A673 (cell line): ENCODE results near the gene TMEM266. TPM values are rescaled to one million over a fixed set of nuclear protein-coding genes. Genes with fewer than 3 reads are reported as not detected.

Source experiments
- BruUV-seq: library from RNA; stranded (reverse); fragments of 400-500 nt; replicated peaks from 2 replicates; lab custom pipeline; 2021; lab: Mats Ljungman, UMichigan
- CTCF ChIA-PET: fragments of 300-600 bp; sonication (Branson Sonifier 250); formaldehyde crosslinking; loops from one replicate; lab custom pipeline; 2022; ENCODE audit warnings: antibody characterized with exemption; lab: Charles Lee
- POLR2A ChIA-PET: fragments of 300-600 bp; sonication (Branson Sonifier 250); formaldehyde crosslinking; loops from one replicate; lab custom pipeline; 2022; ENCODE audit warnings: antibody characterized with exemption; ENCODE audit not compliant: low non-redundant PET; lab: Charles Lee
- DNase-seq: peaks from one replicate; pipeline ENCODE4 v3.0.0-alpha.2; 2015; ENCODE audit warnings: low spot score
- H3K27ac ChIP-seq: fragments of 200-600 bp; sonication (generic); 2 replicates; pipeline ENCODE4 v1.5.1; 2016; ENCODE audit warnings: mixed run types, low read depth, mild to moderate bottlenecking, mixed read lengths, antibody characterized with exemption, low read length; ENCODE audit not compliant: poor library complexity, severe bottlenecking
- H3K27me3 ChIP-seq: fragments of 200-600 bp; sonication (generic); replicated peaks from 2 replicates; pipeline ENCODE4 v1.6.1; 2017; ENCODE audit warnings: mixed run types, low read depth, mild to moderate bottlenecking, mixed read lengths, antibody characterized with exemption, low read length; ENCODE audit not compliant: insufficient read depth, poor library complexity
- H3K36me3 ChIP-seq: fragments of 200-600 bp; sonication (generic); 2 replicates; pipeline ENCODE4 v1.6.1; 2016; ENCODE audit warnings: mixed run types, mild to moderate bottlenecking, mixed read lengths, antibody characterized with exemption, low read length; ENCODE audit not compliant: insufficient read depth, poor library complexity, severe bottlenecking
- H3K4me1 ChIP-seq: fragments of 200-600 bp; sonication (generic); 2 replicates; pipeline ENCODE4 v1.6.1; 2017; ENCODE audit warnings: mixed run types, mild to moderate bottlenecking, mixed read lengths, antibody characterized with exemption, low read length; ENCODE audit not compliant: insufficient read depth, poor library complexity, severe bottlenecking
- H3K4me3 ChIP-seq: fragments of 200-600 bp; sonication (generic); 2 replicates; pipeline ENCODE4 v1.5.1; 2016; ENCODE audit warnings: low read depth, mixed run types, mild to moderate bottlenecking, mixed read lengths, low read length; ENCODE audit not compliant: poor library complexity, severe bottlenecking
- H3K9me3 ChIP-seq: fragments of 200-600 bp; sonication (generic); 2 replicates; pipeline ENCODE4 v1.6.1; 2016; ENCODE audit warnings: mixed run types, low read depth, mild to moderate bottlenecking, mixed read lengths, antibody characterized with exemption, low read length; ENCODE audit not compliant: poor library complexity, severe bottlenecking
- EZH2 ChIP-seq: fragments of 200-600 bp; sonication (generic); IDR thresholded peaks from 2 replicates; pipeline ENCODE4 v1.6.1; 2017; ENCODE audit warnings: borderline replicate concordance, low read depth, mild to moderate bottlenecking, mixed read lengths, antibody characterized with exemption, low read length; ENCODE audit not compliant: poor library complexity, severe bottlenecking
- intact Hi-C: fragments of 100-400 bp; cut with micrococcal nuclease; formaldehyde crosslinking; loops from one replicate; pipeline ENCODE4 v1.10.0; 2022; ENCODE audit not compliant: unreplicated experiment
- total RNA-seq: library from RNA; stranded (reverse); gene quantifications from 2 replicates; pipeline ENCODE4 v1.2.3, GENCODE V29; 2021
- TF ChIP-seq, protein P1 (sequence below): fragments of 300-800, 200-600 bp; sonication (generic); conservative IDR thresholded peaks from 2 replicates; pipeline ENCODE4 v1.5.1; 2017; ENCODE audit warnings: low read depth, mild to moderate bottlenecking, antibody characterized with exemption, low read length, moderate library complexity, mixed read lengths

TMEM266 gene
- total RNA-seq, 1 experiment from 2014 or later, result not detected

GRCh38 chr15:76233921-76234320 lies 174.1 kb downstream of the TMEM266 start:
- TF ChIP-seq EZH2, result no peak
- TF ChIP-seq, protein P1, sequence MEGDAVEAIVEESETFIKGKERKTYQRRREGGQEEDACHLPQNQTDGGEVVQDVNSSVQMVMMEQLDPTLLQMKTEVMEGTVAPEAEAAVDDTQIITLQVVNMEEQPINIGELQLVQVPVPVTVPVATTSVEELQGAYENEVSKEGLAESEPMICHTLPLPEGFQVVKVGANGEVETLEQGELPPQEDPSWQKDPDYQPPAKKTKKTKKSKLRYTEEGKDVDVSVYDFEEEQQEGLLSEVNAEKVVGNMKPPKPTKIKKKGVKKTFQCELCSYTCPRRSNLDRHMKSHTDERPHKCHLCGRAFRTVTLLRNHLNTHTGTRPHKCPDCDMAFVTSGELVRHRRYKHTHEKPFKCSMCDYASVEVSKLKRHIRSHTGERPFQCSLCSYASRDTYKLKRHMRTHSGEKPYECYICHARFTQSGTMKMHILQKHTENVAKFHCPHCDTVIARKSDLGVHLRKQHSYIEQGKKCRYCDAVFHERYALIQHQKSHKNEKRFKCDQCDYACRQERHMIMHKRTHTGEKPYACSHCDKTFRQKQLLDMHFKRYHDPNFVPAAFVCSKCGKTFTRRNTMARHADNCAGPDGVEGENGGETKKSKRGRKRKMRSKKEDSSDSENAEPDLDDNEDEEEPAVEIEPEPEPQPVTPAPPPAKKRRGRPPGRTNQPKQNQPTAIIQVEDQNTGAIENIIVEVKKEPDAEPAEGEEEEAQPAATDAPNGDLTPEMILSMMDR, result no peak
- H3K9me3 ChIP-seq, result no peaks in the 10 kb centered on the region
- no peak overlapping the region for H3K4me3 ChIP-seq
- ChIA-PET POLR2A (no interaction called here), CTCF (no interaction called here)
- no peak for DNase-seq
- H3K36me3 ChIP-seq, result no peaks in the 10 kb centered on the region
- no peaks in the 10 kb centered on the region for H3K27me3 ChIP-seq
- H3K4me1 ChIP-seq, result peaks cover 4% of the 10 kb centered on the region
- BruUV-seq, result no TSS peak
- intact Hi-C loops, result no loop called here
- no peak overlapping the region for H3K27ac ChIP-seq

DNA sequence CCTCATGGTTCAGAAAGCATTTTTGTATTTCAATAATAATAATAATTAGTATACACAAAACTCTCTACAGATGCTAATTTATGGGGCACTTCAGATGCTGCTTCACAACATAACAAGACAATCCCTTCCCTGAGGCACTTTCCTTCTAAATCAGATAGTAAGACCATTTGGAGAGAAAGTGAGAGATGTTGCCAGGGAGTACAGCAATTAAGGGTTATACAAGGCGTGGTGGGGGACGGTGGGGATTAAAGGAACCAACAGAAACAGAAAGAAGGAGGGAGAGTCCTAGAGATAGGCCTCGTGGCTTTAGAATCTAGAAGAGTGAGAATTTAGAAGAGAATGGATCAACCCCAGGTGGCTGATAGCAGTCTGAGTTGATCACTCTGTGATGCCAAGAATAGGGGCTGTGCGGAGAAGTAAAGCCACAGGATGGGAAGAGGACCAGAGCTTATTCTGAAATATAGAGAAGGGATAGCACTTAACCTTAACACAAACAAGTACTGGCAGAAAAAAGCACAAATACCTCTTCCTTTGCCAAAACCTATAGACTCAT lies 174.6 kb downstream of the TMEM266 start:
- Histone ChIP-seq H3K27ac (no peak overlapping the region), H3K4me3 (no peak overlapping the region), H3K4me1 (peaks cover 6% of the 10 kb centered on the region), H3K36me3 (no peaks in the 10 kb centered on the region), H3K27me3 (no peaks in the 10 kb centered on the region), H3K9me3 (no peaks in the 10 kb centered on the region)
- TF ChIP-seq, protein P1, result no peak
- no peak for TF ChIP-seq EZH2
- no TSS peak for BruUV-seq
- ChIA-PET POLR2A (no interaction called here), CTCF (interaction anchor here (1.8 kb wide), 1 partner anchor 96 kb away, joined by 8 read pairs; no protein-coding TSS in a partner anchor)
- intact Hi-C loops, result no loop called here
- DNase-seq, result no peak

- BruUV-seq, result no TSS peak
- no peak overlapping the region for H3K4me3 ChIP-seq
- no peaks in the 10 kb centered on the region for H3K36me3 ChIP-seq
- H3K9me3 ChIP-seq, result no peaks in the 10 kb centered on the region
- POLR2A ChIA-PET, result no interaction called here
- TF ChIP-seq, protein P1, result peak; percentile 62
- no peak for TF ChIP-seq EZH2
- intact Hi-C loops, result loop anchor here (5.0 kb wide), 3 partner anchors 52 to 632 kb away; no protein-coding TSS in a partner anchor
- no peak overlapping the region for H3K27ac ChIP-seq
- CTCF ChIA-PET, result interaction anchor here (1.8 kb wide), 1 partner anchor 95 kb away, joined by 8 read pairs; no protein-coding TSS in a partner anchor
- H3K4me1 ChIP-seq, result peaks cover 12% of the 10 kb centered on the region
- no peaks in the 10 kb centered on the region for H3K27me3 ChIP-seq
- peak; percentile 78 for DNase-seq
These were observed 175.5 kb downstream of the TMEM266 start for GRCh38 chr15:76235186-76235826.
